Measurements from ENCODE around the gene FLOT1. TPM values are rescaled to one million over a fixed set of nuclear protein-coding genes. Genes with fewer than 3 reads are reported as not detected.
A peak's percentile ranks its signal among the peaks of the same experiment; 100 is the strongest.

FLOT1 gene
- total and polyA plus RNA-seq, 2 of the 13 experiments (the other 11 are each of a cell fraction or from before 2014, with no cell fraction given) = 82.3 to 130 TPM

DNA sequence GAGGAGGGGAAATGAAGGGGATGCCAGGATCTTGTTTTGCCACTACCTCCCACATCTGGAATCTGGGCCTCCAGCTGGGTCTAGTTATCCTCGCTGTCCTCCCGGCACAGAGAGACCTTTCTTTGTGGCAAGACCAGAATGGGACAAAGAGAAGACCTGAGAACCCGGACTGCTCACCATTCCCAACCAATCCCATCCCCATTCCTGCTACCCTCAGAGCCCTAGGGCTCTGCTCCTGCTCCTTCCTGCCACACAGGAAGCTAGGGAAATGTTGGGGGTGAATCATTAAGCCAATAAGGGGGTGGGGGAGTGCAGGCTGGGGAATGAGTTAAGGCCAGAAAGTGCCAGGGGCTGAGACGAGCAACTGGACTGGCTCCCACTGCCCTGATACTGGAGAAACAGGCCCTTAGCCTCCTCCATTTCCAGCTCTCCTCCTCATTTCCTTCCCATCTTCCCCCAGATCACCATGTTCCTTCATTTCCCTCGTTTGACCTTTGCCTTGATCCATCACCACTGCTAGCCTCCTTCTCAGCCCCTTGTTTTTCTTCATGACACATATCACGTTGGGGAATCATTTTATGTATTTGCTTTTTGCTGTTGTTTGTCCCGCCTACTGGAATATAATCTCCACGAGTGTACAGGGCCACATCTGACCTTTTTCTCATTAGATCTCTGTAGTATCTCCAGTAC is 6.5 kb upstream of the FLOT1 start (continued):
- TF ChIP-seq ZSCAN29 (CRISPR knock-in tag; conservative IDR thresholded peaks at IDR 0.05) = peak; percentile 38
- TF ChIP-seq, protein P1, sequence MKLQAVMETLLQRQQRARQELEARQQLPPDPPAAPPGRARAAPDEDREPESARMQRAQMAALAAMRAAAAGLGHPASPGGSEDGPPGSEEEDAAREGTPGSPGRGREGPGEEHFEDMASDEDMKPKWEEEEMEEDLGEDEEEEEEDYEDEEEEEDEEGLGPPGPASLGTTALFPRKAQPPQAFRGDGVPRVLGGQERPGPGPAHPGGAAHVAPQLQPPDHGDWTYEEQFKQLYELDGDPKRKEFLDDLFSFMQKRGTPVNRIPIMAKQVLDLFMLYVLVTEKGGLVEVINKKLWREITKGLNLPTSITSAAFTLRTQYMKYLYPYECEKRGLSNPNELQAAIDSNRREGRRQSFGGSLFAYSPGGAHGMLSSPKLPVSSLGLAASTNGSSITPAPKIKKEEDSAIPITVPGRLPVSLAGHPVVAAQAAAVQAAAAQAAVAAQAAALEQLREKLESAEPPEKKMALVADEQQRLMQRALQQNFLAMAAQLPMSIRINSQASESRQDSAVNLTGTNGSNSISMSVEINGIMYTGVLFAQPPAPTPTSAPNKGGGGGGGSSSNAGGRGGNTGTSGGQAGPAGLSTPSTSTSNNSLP (IDR thresholded peaks at IDR 0.05; ENCODE audit: low read depth, low read length) = no peak; the same call in 1 of the 2 replicates
- TF ChIP-seq, protein P2, sequence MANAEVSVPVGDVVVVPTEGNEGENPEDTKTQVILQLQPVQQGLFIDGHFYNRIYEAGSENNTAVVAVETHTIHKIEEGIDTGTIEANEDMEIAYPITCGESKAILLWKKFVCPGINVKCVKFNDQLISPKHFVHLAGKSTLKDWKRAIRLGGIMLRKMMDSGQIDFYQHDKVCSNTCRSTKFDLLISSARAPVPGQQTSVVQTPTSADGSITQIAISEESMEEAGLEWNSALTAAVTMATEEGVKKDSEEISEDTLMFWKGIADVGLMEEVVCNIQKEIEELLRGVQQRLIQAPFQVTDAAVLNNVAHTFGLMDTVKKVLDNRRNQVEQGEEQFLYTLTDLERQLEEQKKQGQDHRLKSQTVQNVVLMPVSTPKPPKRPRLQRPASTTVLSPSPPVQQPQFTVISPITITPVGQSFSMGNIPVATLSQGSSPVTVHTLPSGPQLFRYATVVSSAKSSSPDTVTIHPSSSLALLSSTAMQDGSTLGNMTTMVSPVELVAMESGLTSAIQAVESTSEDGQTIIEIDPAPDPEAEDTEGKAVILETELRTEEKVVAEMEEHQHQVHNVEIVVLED (CRISPR knock-in tag; IDR thresholded peaks at IDR 0.05; ENCODE audit: borderline replicate concordance) = 0 out of 2 replicates have a peak, but pooled peaks have one; percentile 16
- TF ChIP-seq ZNF552 (CRISPR knock-in tag; IDR thresholded peaks at IDR 0.05; ENCODE audit: borderline replicate concordance) = no peak
- no peak for TF ChIP-seq GABPA (IDR thresholded peaks at IDR 0.05; ENCODE audit: low read depth, low read length)
- no peak for TF ChIP-seq GABPA (CRISPR knock-in tag; IDR thresholded peaks at IDR 0.05; ENCODE audit: low read depth)
- no peak for TF ChIP-seq FOXP1 (IDR thresholded peaks at IDR 0.05)
- no peak; the same call in 1 of the 2 replicates for TF ChIP-seq FOXP1 (CRISPR knock-in tag; IDR thresholded peaks at IDR 0.05)
- TF ChIP-seq KDM4B (CRISPR knock-in tag; IDR thresholded peaks at IDR 0.05) = peak; percentile 15; the same call in 1 of the 2 replicates
- TF ChIP-seq, protein P3, sequence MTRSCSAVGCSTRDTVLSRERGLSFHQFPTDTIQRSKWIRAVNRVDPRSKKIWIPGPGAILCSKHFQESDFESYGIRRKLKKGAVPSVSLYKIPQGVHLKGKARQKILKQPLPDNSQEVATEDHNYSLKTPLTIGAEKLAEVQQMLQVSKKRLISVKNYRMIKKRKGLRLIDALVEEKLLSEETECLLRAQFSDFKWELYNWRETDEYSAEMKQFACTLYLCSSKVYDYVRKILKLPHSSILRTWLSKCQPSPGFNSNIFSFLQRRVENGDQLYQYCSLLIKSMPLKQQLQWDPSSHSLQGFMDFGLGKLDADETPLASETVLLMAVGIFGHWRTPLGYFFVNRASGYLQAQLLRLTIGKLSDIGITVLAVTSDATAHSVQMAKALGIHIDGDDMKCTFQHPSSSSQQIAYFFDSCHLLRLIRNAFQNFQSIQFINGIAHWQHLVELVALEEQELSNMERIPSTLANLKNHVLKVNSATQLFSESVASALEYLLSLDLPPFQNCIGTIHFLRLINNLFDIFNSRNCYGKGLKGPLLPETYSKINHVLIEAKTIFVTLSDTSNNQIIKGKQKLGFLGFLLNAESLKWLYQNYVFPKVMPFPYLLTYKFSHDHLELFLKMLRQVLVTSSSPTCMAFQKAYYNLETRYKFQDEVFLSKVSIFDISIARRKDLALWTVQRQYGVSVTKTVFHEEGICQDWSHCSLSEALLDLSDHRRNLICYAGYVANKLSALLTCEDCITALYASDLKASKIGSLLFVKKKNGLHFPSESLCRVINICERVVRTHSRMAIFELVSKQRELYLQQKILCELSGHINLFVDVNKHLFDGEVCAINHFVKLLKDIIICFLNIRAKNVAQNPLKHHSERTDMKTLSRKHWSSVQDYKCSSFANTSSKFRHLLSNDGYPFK (CRISPR knock-in tag; IDR thresholded peaks at IDR 0.05; ENCODE audit: borderline replicate concordance) = peak; percentile 16; the same call in 1 of the 2 replicates
- TF ChIP-seq GATA4 (IDR thresholded peaks at IDR 0.05; ENCODE audit: borderline replicate concordance, low read depth) = peak; percentile 39; the same call in 1 of the 2 replicates
- no peak for TF ChIP-seq ISX (CRISPR knock-in tag; conservative IDR thresholded peaks at IDR 0.05)
- TF ChIP-seq SP140L (CRISPR knock-in tag; IDR thresholded peaks at IDR 0.05; ENCODE audit: borderline replicate concordance) = peak; percentile 49; the same call in 1 of the 2 replicates
- TF ChIP-seq, protein P4, sequence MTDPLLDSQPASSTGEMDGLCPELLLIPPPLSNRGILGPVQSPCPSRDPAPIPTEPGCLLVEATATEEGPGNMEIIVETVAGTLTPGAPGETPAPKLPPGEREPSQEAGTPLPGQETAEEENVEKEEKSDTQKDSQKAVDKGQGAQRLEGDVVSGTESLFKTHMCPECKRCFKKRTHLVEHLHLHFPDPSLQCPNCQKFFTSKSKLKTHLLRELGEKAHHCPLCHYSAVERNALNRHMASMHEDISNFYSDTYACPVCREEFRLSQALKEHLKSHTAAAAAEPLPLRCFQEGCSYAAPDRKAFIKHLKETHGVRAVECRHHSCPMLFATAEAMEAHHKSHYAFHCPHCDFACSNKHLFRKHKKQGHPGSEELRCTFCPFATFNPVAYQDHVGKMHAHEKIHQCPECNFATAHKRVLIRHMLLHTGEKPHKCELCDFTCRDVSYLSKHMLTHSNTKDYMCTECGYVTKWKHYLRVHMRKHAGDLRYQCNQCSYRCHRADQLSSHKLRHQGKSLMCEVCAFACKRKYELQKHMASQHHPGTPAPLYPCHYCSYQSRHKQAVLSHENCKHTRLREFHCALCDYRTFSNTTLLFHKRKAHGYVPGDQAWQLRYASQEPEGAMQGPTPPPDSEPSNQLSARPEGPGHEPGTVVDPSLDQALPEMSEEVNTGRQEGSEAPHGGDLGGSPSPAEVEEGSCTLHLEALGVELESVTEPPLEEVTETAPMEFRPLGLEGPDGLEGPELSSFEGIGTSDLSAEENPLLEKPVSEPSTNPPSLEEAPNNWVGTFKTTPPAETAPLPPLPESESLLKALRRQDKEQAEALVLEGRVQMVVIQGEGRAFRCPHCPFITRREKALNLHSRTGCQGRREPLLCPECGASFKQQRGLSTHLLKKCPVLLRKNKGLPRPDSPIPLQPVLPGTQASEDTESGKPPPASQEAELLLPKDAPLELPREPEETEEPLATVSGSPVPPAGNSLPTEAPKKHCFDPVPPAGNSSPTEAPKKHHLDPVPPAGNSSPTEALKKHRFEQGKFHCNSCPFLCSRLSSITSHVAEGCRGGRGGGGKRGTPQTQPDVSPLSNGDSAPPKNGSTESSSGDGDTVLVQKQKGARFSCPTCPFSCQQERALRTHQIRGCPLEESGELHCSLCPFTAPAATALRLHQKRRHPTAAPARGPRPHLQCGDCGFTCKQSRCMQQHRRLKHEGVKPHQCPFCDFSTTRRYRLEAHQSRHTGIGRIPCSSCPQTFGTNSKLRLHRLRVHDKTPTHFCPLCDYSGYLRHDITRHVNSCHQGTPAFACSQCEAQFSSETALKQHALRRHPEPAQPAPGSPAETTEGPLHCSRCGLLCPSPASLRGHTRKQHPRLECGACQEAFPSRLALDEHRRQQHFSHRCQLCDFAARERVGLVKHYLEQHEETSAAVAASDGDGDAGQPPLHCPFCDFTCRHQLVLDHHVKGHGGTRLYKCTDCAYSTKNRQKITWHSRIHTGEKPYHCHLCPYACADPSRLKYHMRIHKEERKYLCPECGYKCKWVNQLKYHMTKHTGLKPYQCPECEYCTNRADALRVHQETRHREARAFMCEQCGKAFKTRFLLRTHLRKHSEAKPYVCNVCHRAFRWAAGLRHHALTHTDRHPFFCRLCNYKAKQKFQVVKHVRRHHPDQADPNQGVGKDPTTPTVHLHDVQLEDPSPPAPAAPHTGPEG (CRISPR knock-in tag; IDR thresholded peaks at IDR 0.05) = no peak
- peak; percentile 69 for TF ChIP-seq RARA (CRISPR knock-in tag; IDR thresholded peaks at IDR 0.05)
- TF ChIP-seq GATAD1 (CRISPR knock-in tag; IDR thresholded peaks at IDR 0.05) = peak; percentile 12; the same call in 1 of the 2 replicates
- peak; percentile 86 for TF ChIP-seq TEAD3 (CRISPR knock-in tag; optimal IDR thresholded peaks at IDR 0.05; ENCODE audit: borderline replicate concordance)
- TF ChIP-seq POLR2A (IDR thresholded peaks at IDR 0.05; ENCODE audit: insufficient read depth in 1 of 2, low read depth in 2 of 2, low read length in 2 of 2) = peak in 1 of 2 experiments; percentile 44; a peak in 1 of 4 replicates
- TF ChIP-seq ZNF44 (CRISPR knock-in tag; IDR thresholded peaks at IDR 0.05) = no peak
